ENCODE results near the gene USP15.

The USP15 gene

DNA sequence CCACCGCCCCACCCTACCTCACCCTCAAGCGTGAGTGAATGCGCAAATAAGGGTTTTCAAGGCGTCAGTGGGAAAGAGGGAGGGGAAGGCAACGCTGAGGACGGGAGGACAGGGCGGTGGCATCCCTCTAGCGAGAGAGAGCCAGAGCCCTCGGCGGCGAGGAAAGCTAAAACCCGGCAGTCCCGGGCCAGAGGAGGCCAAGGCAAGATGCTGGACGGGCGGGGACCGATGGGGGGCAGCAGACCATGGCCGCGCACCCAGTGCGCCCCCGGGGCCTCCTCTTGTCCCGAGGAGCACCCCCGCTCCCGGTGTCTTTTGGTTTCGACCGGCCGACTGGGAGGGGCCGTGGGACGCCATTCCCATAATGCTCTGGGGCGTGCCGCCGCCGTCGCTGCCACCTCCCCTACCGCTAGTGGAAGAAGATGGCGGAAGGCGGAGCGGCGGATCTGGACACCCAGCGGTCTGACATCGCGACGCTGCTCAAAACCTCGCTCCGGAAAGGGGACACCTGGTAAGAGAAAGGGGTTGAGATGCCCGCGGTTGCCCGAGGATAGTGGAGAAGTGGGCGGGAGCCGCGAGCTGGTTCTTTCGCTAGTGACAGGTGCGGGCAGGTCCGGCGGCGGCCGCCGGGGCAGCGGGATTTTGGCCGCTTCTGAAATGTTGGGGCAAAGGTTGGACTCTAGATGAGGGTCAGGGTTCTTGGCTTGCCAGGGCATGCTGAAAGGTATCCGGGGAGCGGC, at the start of gene USP15:
Gene USP15, plus strand, starts transcription at position 412 of the 740 bp plus-strand sequence. Its CDS starts 11 bp downstream, at position 423.
- Histone ChIP-seq H3K4me1 (ENCODE audit: control insufficient read depth, low read depth, low read length) (peaks cover 5% of the 10 kb centered on the region), H3K27me3 (ENCODE audit: control insufficient read depth, insufficient read depth, low read length) (no peaks in the 10 kb centered on the region), H3K9me3 (ENCODE audit: control insufficient read depth, low read depth, low read length) (no peaks in the 10 kb centered on the region), H3K27ac (ENCODE audit: low read length) (peak within 1 kb of the TSS; percentile 77), H3K4me3 (ENCODE audit: low read length) (peak within 1 kb of the TSS; percentile 93), H3K9ac (ENCODE audit: low read length) (peak within 1 kb of the TSS; percentile 84), H3K36me3 (ENCODE audit: control insufficient read depth, low read depth, low read length) (no peaks in the 10 kb centered on the region)

- no peaks in the 10 kb centered on the region for H3K27me3 ChIP-seq (ENCODE audit: control insufficient read depth, insufficient read depth, low read length)
- no peak overlapping the region for H3K9ac ChIP-seq (ENCODE audit: low read length)
- no peak overlapping the region for H3K27ac ChIP-seq (ENCODE audit: low read length)
- H3K36me3 ChIP-seq (ENCODE audit: control insufficient read depth, low read depth, low read length) = no peaks in the 10 kb centered on the region
- no peaks in the 10 kb centered on the region for H3K4me1 ChIP-seq (ENCODE audit: control insufficient read depth, low read depth, low read length)
- H3K4me3 ChIP-seq (ENCODE audit: low read length) = no peak overlapping the region
- H3K9me3 ChIP-seq (ENCODE audit: control insufficient read depth, low read depth, low read length) = no peaks in the 10 kb centered on the region
Observed at GRCh38 chr12:62210422-62210821, 49.8 kb upstream of the USP15 start.

DNA sequence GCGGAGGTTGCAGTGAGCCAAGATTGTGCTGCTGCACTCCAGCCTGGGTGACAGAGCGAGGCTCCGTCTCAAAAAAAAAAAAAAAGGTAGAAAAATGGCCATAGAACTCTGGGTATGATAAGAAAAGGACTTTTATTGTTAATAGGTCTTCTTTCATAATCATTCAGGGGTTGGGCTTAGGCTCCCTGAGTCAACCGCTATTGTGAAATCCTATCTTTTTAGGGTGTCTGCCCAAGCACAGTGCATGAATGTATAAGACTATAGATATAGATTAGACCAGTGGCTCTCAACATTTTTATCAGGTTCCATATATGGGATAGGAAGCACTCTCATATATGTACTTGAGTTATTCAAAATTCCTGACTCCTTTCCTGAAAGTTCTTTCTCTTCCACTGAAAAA, 48.7 kb upstream of the USP15 start:
- H3K27ac ChIP-seq (ENCODE audit: low read length) = no peak overlapping the region
- no peaks in the 10 kb centered on the region for H3K9me3 ChIP-seq (ENCODE audit: control insufficient read depth, low read depth, low read length)
- no peak overlapping the region for H3K9ac ChIP-seq (ENCODE audit: low read length)
- H3K4me1 ChIP-seq (ENCODE audit: control insufficient read depth, low read depth, low read length) = no peaks in the 10 kb centered on the region
- H3K27me3 ChIP-seq (ENCODE audit: control insufficient read depth, insufficient read depth, low read length) = no peaks in the 10 kb centered on the region
- H3K36me3 ChIP-seq (ENCODE audit: control insufficient read depth, low read depth, low read length) = no peaks in the 10 kb centered on the region
- no peak overlapping the region for H3K4me3 ChIP-seq (ENCODE audit: low read length)

DNA sequence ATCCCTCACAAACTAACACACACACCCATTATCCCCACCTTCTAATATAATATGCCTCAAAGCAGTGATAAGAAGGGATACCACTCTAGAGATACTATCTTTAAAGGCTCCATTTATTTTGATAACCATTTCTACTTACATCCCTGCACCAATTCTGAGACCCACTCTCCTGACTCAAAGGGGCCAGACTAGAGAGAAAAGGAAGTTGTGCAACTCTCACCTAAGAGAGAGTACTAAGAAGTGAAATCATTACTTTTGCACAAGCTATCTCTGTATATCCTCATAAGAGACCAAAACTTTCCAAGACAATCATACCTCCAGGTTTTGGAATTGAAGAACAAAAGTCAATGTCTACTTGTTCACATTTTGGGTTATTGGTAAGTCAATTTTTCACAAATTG, 45.4 kb upstream of the USP15 start:
- H3K27me3 ChIP-seq (ENCODE audit: control insufficient read depth, insufficient read depth, low read length) = no peaks in the 10 kb centered on the region
- H3K4me3 ChIP-seq (ENCODE audit: low read length) = no peak overlapping the region
- no peaks in the 10 kb centered on the region for H3K36me3 ChIP-seq (ENCODE audit: control insufficient read depth, low read depth, low read length)
- H3K9ac ChIP-seq (ENCODE audit: low read length) = no peak overlapping the region
- H3K4me1 ChIP-seq (ENCODE audit: control insufficient read depth, low read depth, low read length) = no peaks in the 10 kb centered on the region
- H3K27ac ChIP-seq (ENCODE audit: low read length) = no peak overlapping the region
- no peaks in the 10 kb centered on the region for H3K9me3 ChIP-seq (ENCODE audit: control insufficient read depth, low read depth, low read length)

- Histone ChIP-seq H3K27ac (ENCODE audit: low read length) (no peak overlapping the region), H3K9ac (ENCODE audit: low read length) (no peak overlapping the region)
Observed at GRCh38 chr12:62215506-62215905, 44.7 kb upstream of the USP15 start.

DNA sequence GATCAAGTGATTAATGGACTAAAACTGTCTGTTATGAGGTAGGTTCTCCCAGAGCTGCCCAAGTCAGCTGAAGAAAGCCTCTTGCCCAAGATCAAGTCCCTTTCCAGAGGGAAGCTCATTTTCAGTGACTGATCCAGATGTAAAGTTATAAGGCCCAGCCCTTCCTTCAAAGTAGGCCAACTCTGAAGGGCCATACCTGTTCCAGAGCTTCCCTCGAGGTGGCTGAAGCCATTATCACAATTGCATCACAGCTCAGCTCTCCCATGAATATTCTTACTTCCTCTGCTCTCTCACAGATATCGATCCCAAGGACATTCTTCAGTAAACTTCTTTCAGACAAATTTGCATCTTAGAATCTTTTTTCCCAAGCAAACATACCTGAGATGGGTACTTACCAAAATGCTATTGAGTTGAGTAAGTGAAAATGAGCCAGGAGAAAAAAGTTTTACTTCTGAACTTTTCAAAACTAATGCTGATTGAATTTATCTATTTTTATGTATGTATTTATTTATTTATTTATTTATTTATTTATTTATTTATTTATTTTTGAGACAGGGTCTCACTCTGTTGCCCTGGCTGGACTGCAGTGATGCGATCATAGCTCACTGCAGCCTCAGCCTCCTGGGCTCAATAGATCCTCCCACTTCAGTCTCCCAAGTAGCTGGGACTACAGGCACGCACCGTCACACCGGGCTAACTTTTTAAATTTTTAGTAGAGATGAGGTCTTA, 42.6 kb upstream of the USP15 start:
- Histone ChIP-seq H3K4me3 (ENCODE audit: low read length) (no peak overlapping the region), H3K4me1 (ENCODE audit: control insufficient read depth, low read depth, low read length) (no peaks in the 10 kb centered on the region), H3K27me3 (ENCODE audit: control insufficient read depth, insufficient read depth, low read length) (no peaks in the 10 kb centered on the region), H3K27ac (ENCODE audit: low read length) (no peak overlapping the region), H3K9ac (ENCODE audit: low read length) (no peak overlapping the region), H3K9me3 (ENCODE audit: control insufficient read depth, low read depth, low read length) (no peaks in the 10 kb centered on the region), H3K36me3 (ENCODE audit: control insufficient read depth, low read depth, low read length) (no peaks in the 10 kb centered on the region)

More at GRCh38 chr12:62215506-62215905, 44.7 kb upstream of the USP15 start:
- no peak overlapping the region for H3K4me3 ChIP-seq (ENCODE audit: low read length)
- H3K9me3 ChIP-seq (ENCODE audit: control insufficient read depth, low read depth, low read length) = no peaks in the 10 kb centered on the region
- no peaks in the 10 kb centered on the region for H3K27me3 ChIP-seq (ENCODE audit: control insufficient read depth, insufficient read depth, low read length)
- H3K36me3 ChIP-seq (ENCODE audit: control insufficient read depth, low read depth, low read length) = no peaks in the 10 kb centered on the region
- no peaks in the 10 kb centered on the region for H3K4me1 ChIP-seq (ENCODE audit: control insufficient read depth, low read depth, low read length)

- Histone ChIP-seq H3K27ac (ENCODE audit: low read length) (no peak overlapping the region), H3K36me3 (ENCODE audit: control insufficient read depth, low read depth, low read length) (no peaks in the 10 kb centered on the region), H3K27me3 (ENCODE audit: control insufficient read depth, insufficient read depth, low read length) (no peaks in the 10 kb centered on the region), H3K9ac (ENCODE audit: low read length) (no peak overlapping the region), H3K4me1 (ENCODE audit: control insufficient read depth, low read depth, low read length) (no peaks in the 10 kb centered on the region), H3K4me3 (ENCODE audit: low read length) (no peak overlapping the region), H3K9me3 (ENCODE audit: control insufficient read depth, low read depth, low read length) (no peaks in the 10 kb centered on the region)
Observed at GRCh38 chr12:62221107-62221506, 39.1 kb upstream of the USP15 start.

- H3K9me3 ChIP-seq (ENCODE audit: control insufficient read depth, low read depth, low read length) = no peaks in the 10 kb centered on the region
- no peaks in the 10 kb centered on the region for H3K27me3 ChIP-seq (ENCODE audit: control insufficient read depth, insufficient read depth, low read length)
- H3K27ac ChIP-seq (ENCODE audit: low read length) = no peak overlapping the region
- no peaks in the 10 kb centered on the region for H3K36me3 ChIP-seq (ENCODE audit: control insufficient read depth, low read depth, low read length)
- H3K4me1 ChIP-seq (ENCODE audit: control insufficient read depth, low read depth, low read length) = no peaks in the 10 kb centered on the region
- H3K4me3 ChIP-seq (ENCODE audit: low read length) = no peak overlapping the region
- no peak overlapping the region for H3K9ac ChIP-seq (ENCODE audit: low read length)
Observed at GRCh38 chr12:62224601-62225000, 35.6 kb upstream of the USP15 start.

GRCh38 chr12:62227091-62227490, 33.1 kb upstream of the USP15 start:
- Histone ChIP-seq H3K4me1 (ENCODE audit: control insufficient read depth, low read depth, low read length) (no peaks in the 10 kb centered on the region), H3K9me3 (ENCODE audit: control insufficient read depth, low read depth, low read length) (no peaks in the 10 kb centered on the region), H3K36me3 (ENCODE audit: control insufficient read depth, low read depth, low read length) (no peaks in the 10 kb centered on the region), H3K4me3 (ENCODE audit: low read length) (no peak overlapping the region), H3K27me3 (ENCODE audit: control insufficient read depth, insufficient read depth, low read length) (no peaks in the 10 kb centered on the region), H3K9ac (ENCODE audit: low read length) (no peak overlapping the region), H3K27ac (ENCODE audit: low read length) (no peak overlapping the region)

DNA sequence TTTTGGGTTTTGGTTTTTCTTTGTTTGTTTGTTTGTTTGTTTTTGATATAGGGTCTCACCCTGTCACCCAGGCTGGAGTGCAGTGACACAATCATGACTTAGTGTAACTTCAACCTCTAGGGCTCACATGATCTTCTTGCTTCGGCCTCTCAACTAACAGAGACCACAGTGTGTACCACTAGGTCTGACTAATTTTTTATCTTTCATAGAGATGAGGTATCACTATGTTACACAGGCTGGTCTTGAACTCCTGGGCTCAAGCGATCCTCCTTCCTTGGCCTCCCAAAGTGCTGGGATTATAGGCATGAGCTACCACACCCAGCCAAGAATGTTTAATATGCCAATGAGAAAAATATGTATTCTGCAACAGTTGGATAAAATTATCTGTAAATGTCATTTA, 29.6 kb upstream of the USP15 start:
- no peaks in the 10 kb centered on the region for H3K4me1 ChIP-seq (ENCODE audit: control insufficient read depth, low read depth, low read length)
- no peaks in the 10 kb centered on the region for H3K36me3 ChIP-seq (ENCODE audit: control insufficient read depth, low read depth, low read length)
- H3K4me3 ChIP-seq (ENCODE audit: low read length) = no peak overlapping the region
- H3K27ac ChIP-seq (ENCODE audit: low read length) = no peak overlapping the region
- no peaks in the 10 kb centered on the region for H3K27me3 ChIP-seq (ENCODE audit: control insufficient read depth, insufficient read depth, low read length)
- no peaks in the 10 kb centered on the region for H3K9me3 ChIP-seq (ENCODE audit: control insufficient read depth, low read depth, low read length)
- no peak overlapping the region for H3K9ac ChIP-seq (ENCODE audit: low read length)

DNA sequence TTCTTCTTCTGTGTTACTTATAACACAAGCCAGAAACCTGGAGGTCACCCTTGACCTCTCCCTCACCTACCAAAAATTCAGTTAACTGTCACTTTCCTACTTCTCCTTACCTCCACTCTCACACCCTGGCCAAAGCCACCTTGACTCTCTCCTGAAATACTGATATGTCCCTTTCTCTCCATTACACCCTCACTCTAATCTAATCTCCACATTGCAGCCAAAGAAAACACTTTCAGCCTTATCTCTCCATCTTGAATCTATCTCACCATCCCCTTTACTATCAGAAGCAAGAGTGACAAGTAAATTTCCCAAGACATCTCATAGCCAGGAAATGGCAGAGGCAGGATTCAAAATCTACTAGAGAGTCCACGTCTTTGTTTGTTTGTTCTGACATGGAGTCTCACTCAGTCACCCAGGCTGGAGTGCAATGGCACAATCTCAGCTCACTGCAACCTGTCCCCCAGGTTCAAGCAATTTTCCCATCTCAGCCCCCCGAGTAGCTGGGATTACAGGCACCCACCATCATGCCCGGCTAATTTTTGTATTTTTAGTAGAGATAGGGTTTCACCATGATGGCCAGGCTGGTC, 28.0 kb upstream of the USP15 start:
- Histone ChIP-seq H3K36me3 (ENCODE audit: control insufficient read depth, low read depth, low read length) (no peaks in the 10 kb centered on the region), H3K9me3 (ENCODE audit: control insufficient read depth, low read depth, low read length) (no peaks in the 10 kb centered on the region), H3K4me1 (ENCODE audit: control insufficient read depth, low read depth, low read length) (no peaks in the 10 kb centered on the region)

More for the DNA sequence above, 28.0 kb upstream of the USP15 start:
- Histone ChIP-seq H3K27ac (ENCODE audit: low read length) (no peak overlapping the region), H3K27me3 (ENCODE audit: control insufficient read depth, insufficient read depth, low read length) (no peaks in the 10 kb centered on the region), H3K9ac (ENCODE audit: low read length) (no peak overlapping the region), H3K4me3 (ENCODE audit: low read length) (no peak overlapping the region)

Measured in iPS-18a (cell line).